HL-60 (cell line): Measurements from ENCODE around the gene TAS2R39.

Experiments used
- DNase-seq, 2 experiments: peaks; one replicate each; pipeline ENCODE4 v3.0.0-alpha.2; 2010 to 2020; ENCODE audit warnings: low read depth in 1 of 2, low spot score in 1 of 2
- H3K27ac ChIP-seq: fragments of 250-450 bp; sonication (Bioruptor Pico); replicated peaks from 2 replicates; pipeline ENCODE4 v1.5.1; 2020; ENCODE audit warnings: mild to moderate bottlenecking, moderate library complexity
- H3K27me3 ChIP-seq: fragments of 250-450 bp; sonication (Bioruptor Pico); 2 replicates; pipeline ENCODE4 v1.5.1; 2021; ENCODE audit warnings: mild to moderate bottlenecking, moderate library complexity; ENCODE audit not compliant: insufficient read depth, poor library complexity, severe bottlenecking
- H3K4me3 ChIP-seq: replicated peaks from 2 replicates; pipeline ENCODE4 v1.5.1; 2011; ENCODE audit warnings: mild to moderate bottlenecking, control low read depth, low read length; ENCODE audit not compliant: insufficient read depth
- GABPA ChIP-seq: IDR thresholded peaks from 2 replicates; pipeline ENCODE4 v1.6.1; 2012; ENCODE audit warnings: low read depth
- POLR2AphosphoS5 ChIP-seq: IDR thresholded peaks from 2 replicates; pipeline ENCODE4 v1.6.1; 2012; ENCODE audit warnings: low read depth
- SPI1 ChIP-seq: IDR thresholded peaks from 2 replicates; pipeline ENCODE4 v1.6.1; 2012; ENCODE audit warnings: low read depth, mild to moderate bottlenecking, borderline replicate concordance
- TF ChIP-seq, protein P1 (sequence below): IDR thresholded peaks from one replicate; pipeline ENCODE4 v1.5.1; 2011; ENCODE audit warnings: low read length, control low read depth, inconsistent platforms; ENCODE audit not compliant: insufficient read depth
- TF ChIP-seq, protein P2 (sequence below): IDR thresholded peaks from 2 replicates; pipeline ENCODE4 v1.6.1; 2012; ENCODE audit warnings: low read depth; ENCODE audit not compliant: insufficient replicate concordance

Gene TAS2R39

DNA sequence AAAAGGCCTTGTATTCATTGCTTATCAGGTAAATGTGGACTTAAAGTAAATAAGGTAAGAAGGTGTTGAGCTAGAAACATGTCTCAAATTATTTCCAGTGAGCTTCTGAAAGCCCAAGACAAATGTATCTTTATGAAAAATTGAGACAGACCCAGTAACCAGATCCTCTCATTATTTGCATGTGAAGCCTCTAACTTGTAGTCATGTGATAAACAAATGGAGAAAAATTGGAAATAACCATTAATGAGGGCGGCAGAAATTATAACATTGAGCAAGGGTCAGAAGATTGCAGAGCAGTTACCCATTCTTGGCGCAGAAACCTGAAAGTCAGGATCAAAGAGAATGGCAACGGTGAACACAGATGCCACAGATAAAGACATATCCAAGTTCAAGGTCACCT lies 38.5 kb downstream of the TAS2R39 start, which contains the start of gene TAS2R40:
TAS2R40 (plus strand) TSS at position 301 of the 400 bp plus-strand sequence; CDS start at position 343, 42 bp downstream.
- TF ChIP-seq SPI1 (no peak), POLR2AphosphoS5 (no peak), GABPA (no peak)
- TF ChIP-seq, protein P1, sequence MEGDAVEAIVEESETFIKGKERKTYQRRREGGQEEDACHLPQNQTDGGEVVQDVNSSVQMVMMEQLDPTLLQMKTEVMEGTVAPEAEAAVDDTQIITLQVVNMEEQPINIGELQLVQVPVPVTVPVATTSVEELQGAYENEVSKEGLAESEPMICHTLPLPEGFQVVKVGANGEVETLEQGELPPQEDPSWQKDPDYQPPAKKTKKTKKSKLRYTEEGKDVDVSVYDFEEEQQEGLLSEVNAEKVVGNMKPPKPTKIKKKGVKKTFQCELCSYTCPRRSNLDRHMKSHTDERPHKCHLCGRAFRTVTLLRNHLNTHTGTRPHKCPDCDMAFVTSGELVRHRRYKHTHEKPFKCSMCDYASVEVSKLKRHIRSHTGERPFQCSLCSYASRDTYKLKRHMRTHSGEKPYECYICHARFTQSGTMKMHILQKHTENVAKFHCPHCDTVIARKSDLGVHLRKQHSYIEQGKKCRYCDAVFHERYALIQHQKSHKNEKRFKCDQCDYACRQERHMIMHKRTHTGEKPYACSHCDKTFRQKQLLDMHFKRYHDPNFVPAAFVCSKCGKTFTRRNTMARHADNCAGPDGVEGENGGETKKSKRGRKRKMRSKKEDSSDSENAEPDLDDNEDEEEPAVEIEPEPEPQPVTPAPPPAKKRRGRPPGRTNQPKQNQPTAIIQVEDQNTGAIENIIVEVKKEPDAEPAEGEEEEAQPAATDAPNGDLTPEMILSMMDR = no peak
- TF ChIP-seq, protein P2, sequence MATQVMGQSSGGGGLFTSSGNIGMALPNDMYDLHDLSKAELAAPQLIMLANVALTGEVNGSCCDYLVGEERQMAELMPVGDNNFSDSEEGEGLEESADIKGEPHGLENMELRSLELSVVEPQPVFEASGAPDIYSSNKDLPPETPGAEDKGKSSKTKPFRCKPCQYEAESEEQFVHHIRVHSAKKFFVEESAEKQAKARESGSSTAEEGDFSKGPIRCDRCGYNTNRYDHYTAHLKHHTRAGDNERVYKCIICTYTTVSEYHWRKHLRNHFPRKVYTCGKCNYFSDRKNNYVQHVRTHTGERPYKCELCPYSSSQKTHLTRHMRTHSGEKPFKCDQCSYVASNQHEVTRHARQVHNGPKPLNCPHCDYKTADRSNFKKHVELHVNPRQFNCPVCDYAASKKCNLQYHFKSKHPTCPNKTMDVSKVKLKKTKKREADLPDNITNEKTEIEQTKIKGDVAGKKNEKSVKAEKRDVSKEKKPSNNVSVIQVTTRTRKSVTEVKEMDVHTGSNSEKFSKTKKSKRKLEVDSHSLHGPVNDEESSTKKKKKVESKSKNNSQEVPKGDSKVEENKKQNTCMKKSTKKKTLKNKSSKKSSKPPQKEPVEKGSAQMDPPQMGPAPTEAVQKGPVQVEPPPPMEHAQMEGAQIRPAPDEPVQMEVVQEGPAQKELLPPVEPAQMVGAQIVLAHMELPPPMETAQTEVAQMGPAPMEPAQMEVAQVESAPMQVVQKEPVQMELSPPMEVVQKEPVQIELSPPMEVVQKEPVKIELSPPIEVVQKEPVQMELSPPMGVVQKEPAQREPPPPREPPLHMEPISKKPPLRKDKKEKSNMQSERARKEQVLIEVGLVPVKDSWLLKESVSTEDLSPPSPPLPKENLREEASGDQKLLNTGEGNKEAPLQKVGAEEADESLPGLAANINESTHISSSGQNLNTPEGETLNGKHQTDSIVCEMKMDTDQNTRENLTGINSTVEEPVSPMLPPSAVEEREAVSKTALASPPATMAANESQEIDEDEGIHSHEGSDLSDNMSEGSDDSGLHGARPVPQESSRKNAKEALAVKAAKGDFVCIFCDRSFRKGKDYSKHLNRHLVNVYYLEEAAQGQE = no peak
- Histone ChIP-seq H3K27ac (peak within 1 kb of the TSS; percentile 74), H3K4me3 (no peak within 1 kb of the TSS), H3K27me3 (no peaks in the 10 kb centered on the region)
- no peak for DNase-seq

DNA sequence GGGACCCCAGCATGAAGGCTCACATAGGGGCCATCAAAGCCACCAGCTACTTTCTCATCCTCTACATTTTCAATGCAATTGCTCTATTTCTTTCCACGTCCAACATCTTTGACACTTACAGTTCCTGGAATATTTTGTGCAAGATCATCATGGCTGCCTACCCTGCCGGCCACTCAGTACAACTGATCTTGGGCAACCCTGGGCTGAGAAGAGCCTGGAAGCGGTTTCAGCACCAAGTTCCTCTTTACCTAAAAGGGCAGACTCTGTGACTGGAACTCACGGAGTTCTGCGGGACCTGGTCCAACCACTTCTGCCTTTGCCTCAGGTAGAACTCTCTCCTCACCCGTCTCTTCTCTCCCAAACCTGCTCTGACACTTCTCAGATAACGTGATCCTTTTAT lies 39.6 kb downstream of the TAS2R39 start:
- H3K27me3 ChIP-seq = no peaks in the 10 kb centered on the region
- H3K4me3 ChIP-seq = no peak overlapping the region
- peak overlapping the region; percentile 74 for H3K27ac ChIP-seq
- TF ChIP-seq, protein P1 = no peak
- TF ChIP-seq SPI1 = peak; percentile 81; the same call in 1 of the 2 replicates
- TF ChIP-seq, protein P2 = peak; percentile 60
- no peak for TF ChIP-seq GABPA
- 0 out of 2 replicates have a peak, but pooled peaks have one; percentile 21 for TF ChIP-seq POLR2AphosphoS5
- peak; percentile 58 to 91 for DNase-seq

DNA sequence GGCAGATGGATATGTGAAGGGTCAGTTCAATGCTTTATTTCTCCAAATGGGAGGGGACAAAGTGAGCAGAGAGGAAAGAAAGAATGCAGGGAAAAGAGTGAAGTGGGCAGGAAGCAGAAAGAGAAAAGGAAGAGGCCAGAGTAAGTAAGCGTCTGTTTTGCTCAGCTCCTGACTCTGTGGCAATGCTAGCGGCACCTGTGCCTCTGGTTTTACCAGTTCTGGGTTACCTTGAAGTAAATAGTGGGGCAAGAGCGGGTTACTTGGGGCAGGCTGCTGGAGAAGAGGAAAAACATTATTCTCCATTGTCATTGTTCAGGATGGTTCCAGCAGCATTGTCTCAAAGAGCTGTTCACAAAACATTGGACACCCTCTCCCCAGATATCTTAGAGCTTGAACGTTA lies 40.6 kb downstream of the TAS2R39 start:
- Histone ChIP-seq H3K27ac (no peak overlapping the region; the same call in 1 of the 2 replicates), H3K27me3 (no peaks in the 10 kb centered on the region), H3K4me3 (no peak overlapping the region)
- TF ChIP-seq, protein P2 = no peak
- no peak for TF ChIP-seq POLR2AphosphoS5
- TF ChIP-seq, protein P1 = no peak
- no peak for TF ChIP-seq GABPA
- no peak for TF ChIP-seq SPI1
- no peak for DNase-seq
